Hepatic stellate cell (primary cell): ENCODE results near the gene TMIE.
"Not testable (repeated sequence)": the region's sequence is repeated elsewhere in the genome, so short reads cannot be mapped to it uniquely, and the experiment has no call there.

Experiments used
- DNase-seq: peaks from one replicate; pipeline ENCODE4 v3.0.0; 2011; ENCODE audit warnings: low spot score

Gene TMIE

DNA sequence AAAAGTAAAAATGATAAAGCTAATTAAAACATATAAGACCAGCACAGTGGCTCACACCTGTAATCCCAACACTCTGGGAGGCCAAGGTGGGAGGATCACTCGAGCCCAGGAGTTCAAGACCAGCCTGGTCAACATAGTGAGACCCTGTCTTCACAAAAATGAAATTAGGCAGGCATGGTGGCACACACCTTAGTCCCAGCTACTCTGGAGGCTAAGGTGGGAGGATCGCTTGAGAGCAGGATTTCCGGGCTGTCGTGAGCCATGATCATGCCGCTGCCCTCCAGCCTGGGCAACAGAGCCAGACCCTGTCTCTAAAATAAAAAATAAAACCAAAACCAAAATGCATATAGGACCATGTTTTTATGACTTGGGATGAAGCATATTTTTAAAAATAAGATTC lies 21.3 kb downstream of the TMIE start:
- DNase-seq: no peak

DNA sequence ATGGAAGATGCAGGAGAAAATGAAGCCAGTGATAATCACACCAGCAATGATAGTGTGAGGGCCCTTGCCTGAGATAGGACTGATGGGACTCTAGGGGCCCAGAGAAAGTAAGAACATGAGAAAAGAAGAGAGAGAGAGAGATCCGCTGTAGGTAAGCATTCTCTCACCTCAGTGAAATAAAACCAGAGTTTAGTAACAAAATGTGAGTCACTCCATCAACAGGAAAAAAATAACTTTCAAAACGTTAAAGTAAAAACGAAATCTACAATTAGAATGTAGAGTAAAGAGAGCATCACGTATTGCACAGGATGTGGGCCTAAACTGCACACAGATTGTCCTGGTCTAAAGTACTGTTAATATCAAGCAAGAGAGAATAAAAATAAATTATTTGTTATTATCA lies 23.2 kb downstream of the TMIE start:
- no peak for DNase-seq

DNA sequence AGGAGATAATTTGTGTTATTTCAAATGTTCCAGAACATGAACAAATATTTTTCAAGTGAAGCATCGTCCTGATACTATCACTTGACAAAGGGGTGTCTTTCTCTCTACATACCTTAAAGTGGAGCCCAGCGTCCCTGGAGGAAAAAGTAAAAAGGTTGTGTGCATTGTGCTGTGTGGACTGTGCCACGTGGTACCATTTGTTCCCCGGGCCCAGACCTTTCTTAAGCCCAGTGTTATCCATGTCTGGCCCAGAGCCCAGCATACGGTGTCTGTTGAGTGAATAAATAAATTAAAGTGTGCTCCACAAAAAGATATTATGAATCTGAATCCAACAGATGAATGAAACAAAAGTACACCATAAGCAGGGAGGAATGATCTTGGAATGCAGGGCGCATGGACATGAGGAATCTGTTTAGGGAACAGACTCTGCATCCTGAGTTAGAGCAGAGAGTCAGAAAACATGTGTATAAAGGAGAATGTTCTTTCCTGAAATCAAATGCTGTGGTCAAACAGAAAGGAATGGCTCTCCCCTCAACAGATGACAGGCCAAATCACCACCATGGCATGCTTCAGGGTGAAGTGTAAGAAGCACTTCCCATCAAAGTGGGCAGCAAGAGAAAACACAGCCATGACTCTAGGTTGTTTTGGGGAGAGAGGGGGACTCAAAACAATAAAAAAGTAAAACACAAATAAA lies 24.6 kb downstream of the TMIE start:
- DNase-seq: no peak

DNA sequence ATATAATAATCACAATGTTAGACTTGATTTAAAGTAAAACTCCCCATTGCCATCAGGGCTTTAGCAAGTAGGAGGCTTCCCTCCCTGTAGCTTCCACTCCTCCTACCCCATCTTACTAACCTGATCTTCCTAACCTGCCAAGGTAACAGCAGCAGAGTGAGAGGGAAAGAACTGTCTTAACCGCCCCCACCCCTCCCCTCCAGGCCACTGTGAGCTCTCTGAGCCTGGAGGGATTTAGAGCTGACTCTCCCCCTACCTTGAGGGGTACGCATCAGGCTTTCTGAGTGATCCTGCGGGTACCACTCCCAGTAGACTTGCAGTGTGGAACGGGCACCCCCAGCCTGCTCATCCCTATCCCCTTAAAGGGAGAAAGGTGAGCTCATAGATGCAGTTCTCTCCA lies 27.8 kb downstream of the TMIE start:
- DNase-seq: no peak

DNA sequence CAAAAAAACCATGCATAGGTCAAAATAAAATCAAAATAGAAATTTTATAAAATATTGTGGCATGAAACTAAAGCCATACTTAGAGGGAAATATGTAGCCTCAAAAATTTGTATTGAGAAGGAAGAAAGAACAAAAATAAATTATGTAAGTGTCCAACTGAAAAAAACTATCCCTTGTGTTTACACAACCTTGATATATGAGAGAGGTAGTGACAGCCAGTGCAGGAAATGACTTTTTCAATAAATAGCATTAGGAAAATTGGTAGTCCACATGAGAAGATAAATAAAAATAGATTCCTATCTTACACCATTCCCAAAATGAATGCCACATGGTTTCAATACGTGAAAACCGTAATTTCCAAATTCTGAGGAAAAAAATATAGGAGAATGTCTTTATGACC lies 29.6 kb downstream of the TMIE start:
- DNase-seq: no peak

DNA sequence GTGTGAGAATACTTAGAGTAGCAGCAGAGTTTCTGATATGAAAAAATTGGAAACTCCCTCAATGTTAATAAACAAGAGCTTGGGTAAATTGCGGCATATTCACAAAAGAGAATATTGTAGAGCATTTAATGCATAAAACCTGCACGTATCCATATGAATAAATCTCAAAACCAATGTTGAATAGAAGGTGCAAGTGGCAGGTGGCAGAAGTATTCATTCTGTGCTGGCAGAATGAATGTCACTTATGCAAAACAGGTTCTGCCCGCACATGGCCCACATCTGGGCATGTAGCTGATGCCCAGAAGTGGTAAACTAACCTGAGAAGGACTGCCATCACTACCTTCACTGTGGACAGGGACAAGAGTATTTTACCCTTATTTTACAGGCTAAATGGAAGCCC lies 30.6 kb downstream of the TMIE start:
- DNase-seq: no peak

DNA sequence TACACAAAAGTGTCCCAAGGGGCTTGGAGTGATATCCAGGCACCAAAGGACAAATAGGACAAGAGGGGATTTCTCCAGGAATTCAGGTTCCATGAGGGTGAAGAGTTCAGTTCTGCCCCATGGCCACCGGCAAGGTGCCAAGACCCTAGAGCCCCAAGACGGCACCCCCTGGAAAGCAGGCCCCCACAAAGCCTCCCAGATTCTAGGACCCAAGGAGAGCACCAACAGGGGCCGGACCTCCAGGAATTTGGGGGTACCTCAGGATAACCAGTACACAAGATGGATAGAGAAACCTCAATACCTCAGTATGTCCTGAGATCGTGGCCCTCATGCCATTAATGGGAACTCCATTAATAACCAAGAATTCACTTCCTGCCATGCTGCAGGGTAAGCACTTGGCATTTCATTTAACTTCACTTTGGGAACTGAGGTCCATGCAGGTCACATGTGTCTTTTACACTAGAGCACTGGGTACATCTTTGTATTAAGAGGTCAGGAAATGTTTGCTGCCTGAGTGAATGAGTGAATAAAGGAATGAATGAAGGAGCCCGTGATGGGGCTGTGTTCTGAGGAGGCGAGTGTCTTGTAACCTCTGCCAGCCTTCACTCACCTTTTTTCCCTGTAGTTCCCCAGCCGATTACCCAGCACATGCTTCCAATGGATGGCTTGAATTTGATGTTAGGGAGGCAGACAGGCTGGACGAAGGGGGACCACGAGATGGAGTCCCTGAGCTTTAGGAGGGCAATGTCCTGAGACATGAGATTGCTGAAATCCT lies 32.0 kb downstream of the TMIE start:
- DNase-seq: no peak

DNA sequence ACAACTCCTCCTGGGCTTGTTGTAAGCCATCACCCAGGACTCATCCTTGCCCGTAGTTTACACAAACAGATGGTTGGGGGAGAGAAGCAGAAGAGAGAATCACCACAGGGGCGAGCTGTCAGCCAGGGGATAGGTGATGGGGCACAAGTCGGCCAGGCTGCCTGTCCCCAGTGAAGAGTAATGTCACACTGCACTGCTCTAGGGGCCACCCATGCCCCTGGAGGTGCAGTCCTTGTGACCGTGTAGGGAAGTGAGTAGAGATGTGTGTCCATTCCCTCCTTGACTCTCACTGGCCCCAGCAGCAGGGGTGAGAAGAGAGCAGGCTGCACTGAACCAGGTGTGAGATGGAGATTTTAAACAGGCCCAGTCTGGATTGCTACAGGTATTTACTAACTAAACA lies 33.6 kb downstream of the TMIE start:
- DNase-seq: no peak

DNA sequence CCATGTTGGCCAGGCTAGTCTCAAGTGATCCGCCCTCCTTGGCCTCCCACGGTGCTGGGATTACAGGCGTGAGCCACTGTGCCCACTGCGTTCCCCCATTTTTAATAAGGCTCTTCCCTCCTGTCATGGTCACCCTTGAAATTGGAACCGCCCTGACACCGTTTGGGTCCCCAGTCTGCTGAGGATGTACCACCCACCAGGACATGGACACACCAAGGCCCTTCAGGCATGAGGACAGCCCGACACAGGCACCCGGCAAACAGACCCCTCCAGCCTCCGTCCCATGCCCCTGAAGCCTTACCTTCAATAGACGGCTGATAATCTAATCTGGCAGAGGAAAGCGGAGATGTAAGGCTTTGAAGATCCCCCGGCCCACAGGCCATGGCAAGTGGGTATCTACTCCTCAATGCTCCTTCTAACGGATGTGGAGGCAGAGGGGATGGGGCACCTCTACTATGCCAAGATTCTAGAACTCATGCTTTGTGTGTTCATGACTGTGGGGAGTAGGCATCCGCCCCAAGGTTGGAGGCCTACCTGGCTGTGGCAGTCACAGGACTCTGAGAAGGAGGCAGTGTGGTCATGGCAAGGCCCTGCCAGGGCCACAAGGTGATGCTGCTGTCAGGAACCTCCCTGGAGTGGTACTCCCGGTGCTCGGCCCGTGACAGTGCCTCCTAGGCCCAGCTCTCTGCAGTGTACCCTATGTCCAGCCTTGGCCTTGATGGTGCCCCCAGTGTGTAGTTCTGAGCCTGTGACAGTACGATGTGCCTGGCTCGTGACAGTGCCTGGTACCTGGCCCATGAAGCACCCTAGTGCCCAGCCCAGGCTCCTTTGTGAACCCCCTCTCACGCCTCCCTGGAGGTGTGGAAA lies 35.0 kb downstream of the TMIE start:
- no peak for DNase-seq

DNA sequence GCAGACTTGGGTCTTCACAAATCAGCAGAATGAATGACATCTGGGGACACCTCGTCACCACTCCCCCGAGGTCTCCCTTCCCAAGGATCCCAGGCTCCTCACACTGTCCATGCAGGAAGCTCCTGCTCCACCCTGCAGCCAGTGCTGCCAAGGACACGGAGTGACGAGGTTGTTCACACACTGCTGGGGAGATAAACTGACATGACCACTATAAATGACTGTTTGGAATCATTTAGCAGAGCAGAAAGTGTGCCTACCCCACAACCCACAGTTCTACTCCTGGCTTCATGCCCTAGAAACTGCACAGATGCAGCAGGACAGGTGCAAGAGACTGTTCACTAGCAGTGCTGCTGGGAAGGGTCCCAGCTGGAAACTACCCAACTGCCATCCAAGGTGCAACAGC lies 36.1 kb downstream of the TMIE start:
- no peak for DNase-seq

DNA sequence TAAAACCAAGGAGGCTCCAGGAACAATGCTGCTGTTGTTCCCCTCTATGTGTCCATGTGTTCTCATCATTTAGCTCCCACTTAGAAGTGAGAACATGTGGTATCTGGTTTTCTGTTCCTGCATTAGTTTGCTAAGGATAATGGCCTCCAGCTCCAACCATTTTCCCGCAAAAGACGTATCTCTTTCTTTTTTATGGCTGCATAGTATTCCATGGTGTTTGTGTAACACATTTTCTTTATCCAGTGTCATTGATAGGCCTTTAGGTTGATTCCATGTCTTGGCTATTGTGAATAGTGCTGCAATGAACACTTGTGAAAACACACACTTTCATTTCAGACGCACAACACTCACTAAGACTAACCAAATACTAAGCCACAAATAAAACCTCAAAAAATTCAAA lies 38.4 kb downstream of the TMIE start:
- DNase-seq: not testable (repeated sequence)

DNA sequence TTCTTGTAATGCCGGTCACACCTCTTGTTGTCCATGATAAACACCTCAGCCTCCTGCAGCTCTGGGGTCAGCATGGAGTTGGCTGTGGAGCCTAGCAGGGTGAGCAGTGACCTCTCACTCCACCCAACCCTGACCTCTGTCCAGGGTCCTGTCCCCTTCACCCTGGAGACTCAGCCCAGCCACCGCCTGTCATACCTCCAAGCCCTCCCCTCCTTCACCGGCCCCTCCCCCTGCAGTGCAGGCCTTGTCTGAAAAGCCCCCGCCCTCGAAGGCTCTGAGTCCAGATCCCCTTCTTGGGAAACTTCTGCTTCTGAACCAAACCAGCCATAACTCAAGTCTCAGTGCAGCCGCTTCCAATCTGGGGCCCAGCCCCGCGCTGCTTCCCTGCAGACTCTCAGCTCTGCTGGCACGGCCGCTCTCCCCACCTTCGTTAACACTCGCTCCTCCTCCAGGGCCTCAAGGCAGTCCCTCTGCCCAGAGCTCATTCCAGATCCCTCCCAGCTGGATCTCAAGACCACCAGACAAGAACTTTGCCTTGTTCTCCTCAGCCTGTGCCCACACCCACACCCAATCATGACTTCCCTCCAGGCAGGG lies 41.9 kb downstream of the TMIE start:
- DNase-seq: no peak

DNA sequence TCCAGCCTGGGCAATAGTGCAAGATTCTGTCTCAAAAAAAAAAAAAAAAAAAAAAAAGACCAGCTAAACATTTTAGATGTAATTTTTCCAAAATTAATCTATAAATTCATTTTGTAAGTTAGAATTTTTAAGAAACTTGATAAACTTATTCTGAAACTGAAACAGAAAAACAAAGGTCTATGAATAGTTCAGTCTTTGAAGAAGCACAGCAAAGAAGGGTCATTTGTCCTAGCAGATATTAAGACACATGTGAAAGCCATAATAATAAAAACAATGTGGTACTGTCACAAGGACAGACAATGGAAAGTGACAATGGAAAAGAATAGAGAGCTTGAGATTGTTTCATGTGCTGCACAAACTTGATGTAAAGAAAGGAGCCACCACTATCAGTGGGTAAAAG lies 45.5 kb downstream of the TMIE start:
- no peak for DNase-seq

DNA sequence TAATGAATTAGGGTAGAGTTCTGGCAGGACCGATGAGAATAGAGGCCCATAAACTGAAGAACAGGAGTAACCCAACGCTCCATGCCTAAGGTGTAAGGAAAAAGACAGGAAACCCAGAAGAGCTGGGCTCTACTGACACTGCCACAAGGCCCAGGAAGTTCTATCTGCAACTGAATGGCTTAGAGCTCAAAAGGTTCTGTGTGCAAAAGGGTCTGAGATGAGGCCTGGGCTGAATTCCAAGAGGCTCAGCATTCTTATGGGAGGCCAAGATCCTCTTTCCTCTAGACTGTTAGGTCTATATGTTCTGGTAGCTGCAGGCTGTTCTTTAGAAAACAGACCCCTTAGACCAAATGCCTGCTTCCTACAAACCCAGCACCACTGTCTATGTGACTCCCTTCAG lies 47.0 kb downstream of the TMIE start:
- DNase-seq: no peak

DNA sequence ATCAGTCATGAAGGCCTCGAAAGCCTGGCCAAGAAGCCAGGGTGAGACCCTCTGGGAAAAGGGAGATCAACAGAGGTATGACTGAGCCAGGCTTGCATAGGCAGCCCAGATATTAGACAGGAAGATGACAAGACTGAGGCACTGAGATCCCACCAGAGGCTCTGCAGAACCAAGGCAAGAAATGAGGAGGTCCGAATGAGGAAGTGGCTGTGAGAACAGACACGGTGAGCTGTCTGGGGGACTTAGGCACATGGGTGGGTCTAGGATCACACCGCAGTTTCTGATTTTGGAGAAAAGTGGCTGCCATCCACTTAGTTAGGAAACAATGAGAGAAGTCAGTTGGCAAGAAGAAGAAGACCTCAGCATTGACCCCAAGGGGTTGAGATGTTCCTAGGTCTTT lies 47.9 kb downstream of the TMIE start:
- DNase-seq: no peak

DNA sequence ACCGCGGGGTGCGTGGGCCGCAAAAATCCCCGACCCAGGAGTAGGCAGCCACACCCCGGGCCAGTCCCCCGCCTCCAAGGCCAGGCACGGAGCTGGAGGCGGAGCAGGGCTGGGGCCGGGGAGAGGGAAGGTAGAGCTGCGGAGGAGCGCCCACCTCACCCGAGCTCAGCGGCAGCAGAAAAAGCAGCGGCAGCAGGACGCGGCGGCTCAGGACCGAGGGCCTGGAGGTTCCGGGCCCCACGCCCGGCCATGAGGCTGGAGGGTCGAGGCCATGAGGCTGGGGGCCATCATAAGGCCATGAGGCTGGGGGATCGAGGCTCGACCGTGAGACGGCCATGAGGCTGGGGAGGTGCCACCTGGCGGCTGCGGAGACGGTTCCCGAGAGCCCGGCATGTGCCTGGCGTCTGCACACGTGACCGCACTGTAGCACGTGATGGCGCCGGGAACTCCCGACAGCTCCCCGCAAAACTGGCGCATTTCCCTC lies 49.4 kb downstream of the TMIE start:
- DNase-seq: no peak

DNA sequence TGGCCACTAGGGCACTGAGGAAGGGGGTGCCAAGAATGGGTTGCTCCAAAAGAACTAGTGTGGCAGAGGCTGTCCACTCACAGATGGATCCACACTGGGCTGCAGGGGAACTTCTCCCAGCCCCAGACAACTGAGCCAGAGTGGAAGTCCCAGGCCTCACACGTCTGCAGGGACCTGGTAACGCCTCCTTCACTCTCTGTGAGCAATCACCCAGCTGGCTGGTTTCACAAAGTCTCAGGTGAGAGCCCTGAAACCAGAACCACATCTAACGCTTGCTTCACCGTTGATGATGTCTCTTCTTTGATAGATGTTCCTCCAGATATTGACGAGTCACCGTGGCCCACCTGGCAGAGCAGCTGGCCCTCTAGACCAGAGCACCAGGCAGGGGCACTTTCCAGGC lies 51.9 kb downstream of the TMIE start:
- DNase-seq: not testable (repeated sequence)

DNA sequence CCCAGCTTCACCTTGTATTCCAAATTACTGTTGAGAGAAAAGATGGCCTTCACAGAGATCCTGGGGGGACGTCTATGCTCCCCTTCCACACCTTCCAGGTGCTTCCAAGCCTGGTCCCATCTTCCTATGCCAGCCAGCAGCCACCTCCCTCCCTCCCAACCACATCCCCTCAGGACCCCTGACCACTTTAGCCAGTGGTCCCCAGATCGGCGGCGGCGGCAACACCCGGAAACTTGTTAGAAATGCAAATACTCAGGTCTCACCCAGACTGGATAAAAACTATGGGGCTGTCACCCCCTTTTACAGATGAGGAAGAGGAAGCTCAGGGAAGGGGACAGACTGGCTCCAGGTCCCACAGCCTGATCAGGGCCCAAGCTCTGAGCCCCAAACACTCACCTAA lies 54.5 kb downstream of the TMIE start:
- DNase-seq: no peak

DNA sequence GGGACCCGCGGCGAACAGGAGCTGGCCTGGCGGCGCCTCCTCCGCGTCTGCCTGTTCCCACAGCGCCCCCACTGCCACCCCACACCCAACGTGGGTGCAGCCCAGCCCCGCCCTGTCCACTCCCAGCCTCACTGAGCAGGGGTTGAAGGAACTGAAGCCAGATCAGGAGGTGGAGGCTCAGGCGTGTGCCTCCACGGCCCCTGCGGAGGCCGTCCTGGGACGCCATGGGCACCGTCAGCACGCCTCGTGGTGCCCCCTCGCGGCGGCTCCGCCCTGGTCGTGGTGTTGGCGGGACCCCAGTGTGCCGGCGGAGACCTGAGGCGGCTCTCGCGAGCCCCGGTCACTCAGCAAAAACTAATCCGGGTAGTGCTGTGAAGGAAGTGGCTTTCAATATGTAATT lies 55.5 kb downstream of the TMIE start:
- DNase-seq: no peak

DNA sequence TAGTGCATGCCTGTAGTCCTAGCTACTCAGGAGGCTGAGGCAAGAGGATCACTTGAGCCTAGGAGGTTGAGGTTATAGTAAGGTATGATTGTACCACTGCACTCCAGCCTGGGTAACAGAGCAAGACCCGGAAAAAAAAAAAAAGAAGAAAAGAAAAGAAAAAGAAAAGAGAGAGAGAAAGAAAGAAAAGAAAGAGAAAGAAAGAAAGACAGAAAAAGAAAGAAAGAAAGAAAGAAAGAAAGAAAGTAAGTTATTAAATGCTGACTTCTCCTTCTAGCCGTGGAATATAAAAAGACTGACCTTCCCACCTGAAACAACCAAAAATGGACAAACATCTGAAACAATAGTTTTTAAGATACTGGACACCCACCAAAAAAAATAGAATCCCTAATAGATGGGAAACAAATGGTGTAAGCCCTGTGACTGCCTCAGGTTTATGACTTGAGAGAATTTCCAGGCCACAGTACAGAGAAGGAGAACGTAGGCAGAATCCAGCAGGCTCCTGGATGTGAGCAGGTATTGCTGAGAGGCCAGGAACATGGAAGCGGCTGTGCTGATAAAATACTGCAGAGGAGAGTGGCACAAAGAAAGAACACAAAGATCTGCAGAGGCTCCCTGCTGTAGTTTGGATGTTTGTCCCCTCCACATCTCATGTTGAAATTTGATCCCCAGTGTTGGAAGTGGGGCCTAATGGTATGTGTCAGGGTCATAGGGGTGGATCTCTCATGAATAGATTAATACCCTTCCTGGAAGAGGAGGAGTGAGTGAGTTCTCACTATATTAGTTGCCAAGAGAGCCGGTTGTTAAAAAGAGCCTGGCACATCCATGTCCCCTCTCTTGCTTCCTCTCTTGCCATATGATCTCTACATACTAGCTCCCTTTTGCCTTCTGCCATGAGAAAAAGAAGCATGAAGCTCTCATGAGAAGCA lies 58.3 kb downstream of the TMIE start:
- no peak for DNase-seq
